ENCODE results near the gene TRIB2.

TRIB2 gene

GRCh38 chr2:12717191-12718014 lies 667 bp downstream of the TRIB2 start:
- no peak for DNase-seq (ENCODE audit: low read depth, low spot score)

DNA sequence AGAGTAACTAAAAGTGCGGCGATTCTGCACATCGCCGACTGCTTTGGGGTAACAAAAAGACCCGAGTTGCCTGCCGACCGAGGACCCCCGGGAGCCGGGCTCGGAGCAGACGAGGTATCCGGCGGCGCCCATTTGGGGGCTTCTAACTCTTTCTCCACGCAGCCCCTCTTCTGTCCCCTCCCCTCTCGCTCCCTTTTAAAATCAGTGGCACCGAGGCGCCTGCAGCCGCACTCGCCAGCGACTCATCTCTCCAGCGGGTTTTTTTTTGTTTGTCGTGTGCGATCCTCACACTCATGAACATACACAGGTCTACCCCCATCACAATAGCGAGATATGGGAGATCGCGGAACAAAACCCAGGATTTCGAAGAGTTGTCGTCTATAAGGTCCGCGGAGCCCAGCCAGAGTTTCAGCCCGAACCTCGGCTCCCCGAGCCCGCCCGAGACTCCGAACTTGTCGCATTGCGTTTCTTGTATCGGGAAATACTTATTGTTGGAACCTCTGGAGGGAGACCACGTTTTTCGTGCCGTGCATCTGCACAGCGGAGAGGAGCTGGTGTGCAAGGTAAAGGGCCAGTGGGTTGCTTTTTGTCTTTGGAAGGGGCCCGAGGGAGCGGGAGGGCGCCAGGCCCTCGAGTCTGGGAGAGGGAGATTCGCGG lies 1.4 kb downstream of the TRIB2 start:
- H3K9me3 ChIP-seq (ENCODE audit: insufficient read depth, low read length), result no peaks in the 10 kb centered on the region
- peak overlapping the region; percentile 92 for H3K9ac ChIP-seq (ENCODE audit: insufficient read length, low read depth)
- H3K4me1 ChIP-seq (ENCODE audit: insufficient read depth, insufficient read length), result peaks cover 3% of the 10 kb centered on the region
- H3K27me3 ChIP-seq (ENCODE audit: insufficient read depth, insufficient read length), result no peaks in the 10 kb centered on the region
- no peak for DNase-seq (ENCODE audit: low read depth, low spot score)
- TF ChIP-seq ZNF274 (IDR thresholded peaks at IDR 0.05; ENCODE audit: low read depth, low read length) (no peak), YY1 (IDR thresholded peaks at IDR 0.05; ENCODE audit: insufficient read depth, insufficient read length) (no peak), SUZ12 (IDR thresholded peaks at IDR 0.05; ENCODE audit: extremely low read depth, insufficient read depth, insufficient read length) (no peak)
- H3K36me3 ChIP-seq (ENCODE audit: insufficient read depth, insufficient read length, low read length), result peaks cover 14% of the 10 kb centered on the region
- peak overlapping the region; percentile 85 for H3K4me3 ChIP-seq (ENCODE audit: insufficient read length, low read depth)

More at GRCh38 chr2:12717191-12718014, 667 bp downstream of the TRIB2 start:
- peaks cover 3% of the 10 kb centered on the region for H3K4me1 ChIP-seq (ENCODE audit: insufficient read depth, insufficient read length)
- peak overlapping the region; percentile 92 for H3K9ac ChIP-seq (ENCODE audit: insufficient read length, low read depth)
- peak overlapping the region; percentile 85 for H3K4me3 ChIP-seq (ENCODE audit: insufficient read length, low read depth)
- H3K9me3 ChIP-seq (ENCODE audit: insufficient read depth, low read length), result no peaks in the 10 kb centered on the region
- H3K27me3 ChIP-seq (ENCODE audit: insufficient read depth, insufficient read length), result no peaks in the 10 kb centered on the region
- TF ChIP-seq ZNF274 (IDR thresholded peaks at IDR 0.05; ENCODE audit: low read depth, low read length) (no peak), SUZ12 (IDR thresholded peaks at IDR 0.05; ENCODE audit: extremely low read depth, insufficient read depth, insufficient read length) (no peak), YY1 (IDR thresholded peaks at IDR 0.05; ENCODE audit: insufficient read depth, insufficient read length) (no peak)
- peaks cover 10% of the 10 kb centered on the region for H3K36me3 ChIP-seq (ENCODE audit: insufficient read depth, insufficient read length, low read length)

- Histone ChIP-seq H3K9me3 (ENCODE audit: insufficient read depth, low read length) (no peaks in the 10 kb centered on the region), H3K4me1 (ENCODE audit: insufficient read depth, insufficient read length) (peaks cover 3% of the 10 kb centered on the region), H3K27me3 (ENCODE audit: insufficient read depth, insufficient read length) (no peaks in the 10 kb centered on the region), H3K9ac (ENCODE audit: insufficient read length, low read depth) (peak overlapping the region; percentile 92), H3K4me3 (ENCODE audit: insufficient read length, low read depth) (peak overlapping the region; percentile 85), H3K36me3 (ENCODE audit: insufficient read depth, insufficient read length, low read length) (peaks cover 21% of the 10 kb centered on the region)
- TF ChIP-seq SUZ12 (IDR thresholded peaks at IDR 0.05; ENCODE audit: extremely low read depth, insufficient read depth, insufficient read length) (no peak), ZNF274 (IDR thresholded peaks at IDR 0.05; ENCODE audit: low read depth, low read length) (no peak), YY1 (IDR thresholded peaks at IDR 0.05; ENCODE audit: insufficient read depth, insufficient read length) (no peak)
- DNase-seq (ENCODE audit: low read depth, low spot score), result no peak
Measured at GRCh38 chr2:12718711-12719399, 2.1 kb downstream of the TRIB2 start.

GRCh38 chr2:12719400-12720277 lies 2.9 kb downstream of the TRIB2 start:
- no peak for DNase-seq (ENCODE audit: low read depth, low spot score)
- no peaks in the 10 kb centered on the region for H3K9me3 ChIP-seq (ENCODE audit: insufficient read depth, low read length)
- H3K36me3 ChIP-seq (ENCODE audit: insufficient read depth, insufficient read length, low read length), result peaks cover 28% of the 10 kb centered on the region
- no peaks in the 10 kb centered on the region for H3K27me3 ChIP-seq (ENCODE audit: insufficient read depth, insufficient read length)
- H3K4me1 ChIP-seq (ENCODE audit: insufficient read depth, insufficient read length), result peaks cover 3% of the 10 kb centered on the region
- H3K9ac ChIP-seq (ENCODE audit: insufficient read length, low read depth), result peak overlapping the region; percentile 92
- H3K4me3 ChIP-seq (ENCODE audit: insufficient read length, low read depth), result peak overlapping the region; percentile 85
- no peak for TF ChIP-seq SUZ12 (IDR thresholded peaks at IDR 0.05; ENCODE audit: extremely low read depth, insufficient read depth, insufficient read length)
- TF ChIP-seq ZNF274 (IDR thresholded peaks at IDR 0.05; ENCODE audit: low read depth, low read length), result no peak
- no peak for TF ChIP-seq YY1 (IDR thresholded peaks at IDR 0.05; ENCODE audit: insufficient read depth, insufficient read length)

GRCh38 chr2:12720278-12720620 lies 3.5 kb downstream of the TRIB2 start:
- TF ChIP-seq SUZ12 (IDR thresholded peaks at IDR 0.05; ENCODE audit: extremely low read depth, insufficient read depth, insufficient read length) (no peak), ZNF274 (IDR thresholded peaks at IDR 0.05; ENCODE audit: low read depth, low read length) (no peak), YY1 (IDR thresholded peaks at IDR 0.05; ENCODE audit: insufficient read depth, insufficient read length) (no peak)
- H3K9me3 ChIP-seq (ENCODE audit: insufficient read depth, low read length), result no peaks in the 10 kb centered on the region
- H3K4me1 ChIP-seq (ENCODE audit: insufficient read depth, insufficient read length), result peaks cover 3% of the 10 kb centered on the region
- H3K27me3 ChIP-seq (ENCODE audit: insufficient read depth, insufficient read length), result no peaks in the 10 kb centered on the region
- H3K9ac ChIP-seq (ENCODE audit: insufficient read length, low read depth), result peak overlapping the region; percentile 66
- H3K36me3 ChIP-seq (ENCODE audit: insufficient read depth, insufficient read length, low read length), result peaks cover 34% of the 10 kb centered on the region
- no peak for DNase-seq (ENCODE audit: low read depth, low spot score)
- peak overlapping the region; percentile 85 for H3K4me3 ChIP-seq (ENCODE audit: insufficient read length, low read depth)

DNA sequence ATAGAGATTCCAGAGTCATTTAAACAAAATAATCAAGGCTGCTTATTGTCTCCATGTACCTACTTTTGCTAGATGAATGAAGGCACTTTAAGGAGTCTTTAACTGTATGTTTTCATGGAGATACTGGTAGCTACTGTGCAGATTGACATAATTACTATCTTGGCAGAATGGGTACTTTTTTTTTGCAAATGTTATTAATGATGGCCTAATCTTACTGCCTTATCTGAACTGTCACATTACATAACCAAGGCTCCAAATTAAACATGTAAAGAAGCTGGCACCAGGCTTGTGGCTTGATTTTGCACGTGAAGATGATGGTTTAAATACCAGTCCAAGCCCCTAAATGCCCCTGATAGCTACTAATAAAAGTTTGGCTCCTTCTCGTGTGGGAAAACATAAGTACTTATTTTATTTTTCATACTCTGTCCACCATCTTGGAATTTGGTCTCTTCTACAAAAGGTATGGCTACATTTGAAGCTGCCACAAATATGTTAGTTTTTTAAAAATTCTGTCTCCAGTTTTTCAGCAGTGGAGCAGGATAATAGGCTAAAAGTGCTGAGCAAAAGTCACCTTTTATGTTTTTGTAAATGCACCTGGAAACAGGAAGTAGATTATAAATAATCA lies 4.1 kb downstream of the TRIB2 start:
- no peaks in the 10 kb centered on the region for H3K9me3 ChIP-seq (ENCODE audit: insufficient read depth, low read length)
- no peak overlapping the region for H3K4me3 ChIP-seq (ENCODE audit: insufficient read length, low read depth)
- peaks cover 40% of the 10 kb centered on the region for H3K36me3 ChIP-seq (ENCODE audit: insufficient read depth, insufficient read length, low read length)
- peaks cover 3% of the 10 kb centered on the region for H3K4me1 ChIP-seq (ENCODE audit: insufficient read depth, insufficient read length)
- no peak for DNase-seq (ENCODE audit: low read depth, low spot score)
- H3K27me3 ChIP-seq (ENCODE audit: insufficient read depth, insufficient read length), result no peaks in the 10 kb centered on the region
- TF ChIP-seq YY1 (IDR thresholded peaks at IDR 0.05; ENCODE audit: insufficient read depth, insufficient read length) (no peak), ZNF274 (IDR thresholded peaks at IDR 0.05; ENCODE audit: low read depth, low read length) (no peak), SUZ12 (IDR thresholded peaks at IDR 0.05; ENCODE audit: extremely low read depth, insufficient read depth, insufficient read length) (no peak)
- peak overlapping the region; percentile 6 for H3K9ac ChIP-seq (ENCODE audit: insufficient read length, low read depth)

Measured in NT2/D1 (cell line).